ENCODE measurements around the gene GRM1.

GRM1 gene

DNA sequence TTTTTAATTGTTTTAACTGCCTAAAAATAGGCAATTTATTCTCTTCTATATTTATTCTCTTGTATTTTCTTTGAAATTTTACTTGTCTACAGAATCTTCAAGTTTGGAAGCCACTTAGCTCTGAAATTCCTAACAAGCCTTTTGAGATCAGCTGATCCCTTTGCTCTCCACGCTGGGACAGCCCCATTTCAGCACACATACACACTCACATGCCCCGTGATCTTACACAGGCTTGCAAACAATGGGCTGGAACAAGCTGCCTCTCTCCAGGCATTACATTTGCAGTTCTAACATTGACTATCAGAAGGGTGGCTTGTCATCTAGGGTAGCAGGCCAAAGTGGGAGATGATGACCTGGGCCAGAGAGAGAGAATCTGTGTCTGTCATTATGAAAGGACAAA is 452.7 kb downstream of the GRM1 start:
- in situ Hi-C loops (cut with HindIII; ENCODE audit: low pct_ligation_motif_present, low sequenced_read_pairs) = no loop called here
- TF ChIP-seq, protein P1, sequence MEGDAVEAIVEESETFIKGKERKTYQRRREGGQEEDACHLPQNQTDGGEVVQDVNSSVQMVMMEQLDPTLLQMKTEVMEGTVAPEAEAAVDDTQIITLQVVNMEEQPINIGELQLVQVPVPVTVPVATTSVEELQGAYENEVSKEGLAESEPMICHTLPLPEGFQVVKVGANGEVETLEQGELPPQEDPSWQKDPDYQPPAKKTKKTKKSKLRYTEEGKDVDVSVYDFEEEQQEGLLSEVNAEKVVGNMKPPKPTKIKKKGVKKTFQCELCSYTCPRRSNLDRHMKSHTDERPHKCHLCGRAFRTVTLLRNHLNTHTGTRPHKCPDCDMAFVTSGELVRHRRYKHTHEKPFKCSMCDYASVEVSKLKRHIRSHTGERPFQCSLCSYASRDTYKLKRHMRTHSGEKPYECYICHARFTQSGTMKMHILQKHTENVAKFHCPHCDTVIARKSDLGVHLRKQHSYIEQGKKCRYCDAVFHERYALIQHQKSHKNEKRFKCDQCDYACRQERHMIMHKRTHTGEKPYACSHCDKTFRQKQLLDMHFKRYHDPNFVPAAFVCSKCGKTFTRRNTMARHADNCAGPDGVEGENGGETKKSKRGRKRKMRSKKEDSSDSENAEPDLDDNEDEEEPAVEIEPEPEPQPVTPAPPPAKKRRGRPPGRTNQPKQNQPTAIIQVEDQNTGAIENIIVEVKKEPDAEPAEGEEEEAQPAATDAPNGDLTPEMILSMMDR (IDR thresholded peaks at IDR 0.05; ENCODE audit: low read depth, low read length, missing control alignments) = no peak
- H3K27ac ChIP-seq = no peak overlapping the region
- no peak overlapping the region for H3K4me3 ChIP-seq (ENCODE audit: low read depth, low read length)
- H3K27me3 ChIP-seq (replicated peaks) = no peaks in the 10 kb centered on the region
- no peak for DNase-seq
- no peaks in the 10 kb centered on the region for H3K36me3 ChIP-seq (replicated peaks)

GRCh38 chr6:146484411-146484810 is 455.5 kb downstream of the GRM1 start:
- Histone ChIP-seq H3K27me3 (replicated peaks) (no peaks in the 10 kb centered on the region), H3K4me3 (ENCODE audit: low read depth, low read length) (no peak overlapping the region), H3K27ac (no peak overlapping the region), H3K36me3 (replicated peaks) (no peaks in the 10 kb centered on the region)
- DNase-seq = no peak
- in situ Hi-C loops (cut with HindIII; ENCODE audit: low pct_ligation_motif_present, low sequenced_read_pairs) = no loop called here
- TF ChIP-seq, protein P1 (IDR thresholded peaks at IDR 0.05; ENCODE audit: low read depth, low read length, missing control alignments) = no peak
